Activated naive CD8-positive, alpha-beta T cell treated with anti-CD3 and anti-CD28 coated beads for 36 hours (primary cell): Measurements from ENCODE around the gene MSRB1. TPM values are rescaled to one million over a fixed set of nuclear protein-coding genes. Genes with fewer than 3 reads are reported as not detected.

ENCODE experiments used
- DNase-seq: peaks from one replicate; pipeline ENCODE4 v3.0.0; 2021
- H3K27ac Mint-ChIP-seq: one replicate; pipeline ENCODE4 v1.8.0; 2022; ENCODE audit warnings: mild to moderate bottlenecking, moderate library complexity, mixed read lengths
- H3K27me3 Mint-ChIP-seq: one replicate; pipeline ENCODE4 v1.8.0; 2022; ENCODE audit warnings: mild to moderate bottlenecking, mixed read lengths
- H3K36me3 Mint-ChIP-seq: one replicate; pipeline ENCODE4 v1.8.0; 2021; ENCODE audit warnings: mild to moderate bottlenecking, mixed read lengths
- H3K4me1 Mint-ChIP-seq: one replicate; pipeline ENCODE4 v1.8.0; 2021; ENCODE audit warnings: mixed read lengths
- H3K4me3 Mint-ChIP-seq: one replicate; pipeline ENCODE4 v1.8.0; 2022; ENCODE audit warnings: mild to moderate bottlenecking, moderate library complexity, mixed read lengths
- H3K9me3 Mint-ChIP-seq: one replicate; pipeline ENCODE4 v1.8.0; 2022; ENCODE audit warnings: mixed read lengths
- total RNA-seq, 2 experiments: library from RNA; stranded (reverse); gene quantifications; one replicate each; pipeline ENCODE4 v1.2.3, GENCODE V29; 2021

Gene MSRB1
- total RNA-seq, 2 experiments from 2014 or later: 21.3 to 22.4 TPM

- no peak overlapping the region for H3K27ac Mint-ChIP-seq
These were observed 47.9 kb downstream of the MSRB1 start for GRCh38 chr16:1895068-1895467.

GRCh38 chr16:1890708-1891050 is 52.3 kb downstream of the MSRB1 start:
- H3K4me3 Mint-ChIP-seq: no peak overlapping the region
- DNase-seq: no peak
- no peak overlapping the region for H3K27ac Mint-ChIP-seq
- no peaks in the 10 kb centered on the region for H3K36me3 Mint-ChIP-seq
- no peaks in the 10 kb centered on the region for H3K4me1 Mint-ChIP-seq
- no peaks in the 10 kb centered on the region for H3K9me3 Mint-ChIP-seq
- H3K27me3 Mint-ChIP-seq: peaks cover 8% of the 10 kb centered on the region

More at GRCh38 chr16:1895068-1895467, 47.9 kb downstream of the MSRB1 start:
- Mint-ChIP-seq H3K4me3 (no peak overlapping the region), H3K9me3 (no peaks in the 10 kb centered on the region), H3K36me3 (no peaks in the 10 kb centered on the region), H3K27me3 (peaks cover 16% of the 10 kb centered on the region), H3K4me1 (no peaks in the 10 kb centered on the region)
- DNase-seq: no peak

GRCh38 chr16:1890024-1890707 is 52.8 kb downstream of the MSRB1 start:
- Mint-ChIP-seq H3K36me3 (no peaks in the 10 kb centered on the region), H3K27ac (no peak overlapping the region), H3K4me3 (no peak overlapping the region), H3K4me1 (no peaks in the 10 kb centered on the region), H3K9me3 (no peaks in the 10 kb centered on the region), H3K27me3 (peaks cover 9% of the 10 kb centered on the region)
- no peak for DNase-seq

Other genes with a start within 250 kb of the MSRB1 start
- 10 to 100 TPM; 46.7 to 47.3 TPM for gene MAPK8IP3, start 237.0 kb downstream of the MSRB1 start, total RNA-seq
- 10 to 100 TPM; 24.5 to 24.9 TPM for gene NME3, start 171.7 kb downstream of the MSRB1 start, total RNA-seq
- 10 to 100 TPM; 17.2 to 20.1 TPM for gene EME2, start 170.4 kb downstream of the MSRB1 start, total RNA-seq
- 100 to 1,000 TPM; 187 to 190 TPM for gene MRPS34, start 170.1 kb downstream of the MSRB1 start, total RNA-seq
- 10 to 100 TPM; 12.3 to 12.8 TPM for gene SPSB3, start 160.6 kb downstream of the MSRB1 start, total RNA-seq
- gene NUBP2, start 160.2 kb downstream of the MSRB1 start, total RNA-seq: 10 to 100 TPM; 63.6 to 64.2 TPM
- not detected for gene IGFALS, start 149.5 kb downstream of the MSRB1 start, total RNA-seq
- 10 to 100 TPM; 22.6 to 23.9 TPM for gene HAGH, start 116.4 kb downstream of the MSRB1 start, total RNA-seq
- gene FAHD1, start 116.0 kb downstream of the MSRB1 start, total RNA-seq: 10 to 100 TPM; 17.9 to 20.1 TPM
- gene MEIOB, start 71.0 kb downstream of the MSRB1 start, total RNA-seq: under 1 TPM in 1 of 2 experiments, not detected in 1; 0.27 TPM
- not detected for gene HS3ST6, start 24.8 kb downstream of the MSRB1 start, total RNA-seq
- gene RPL3L, start 11.5 kb upstream of the MSRB1 start, total RNA-seq: not detected
- gene NDUFB10, start 16.3 kb upstream of the MSRB1 start, total RNA-seq: 100 to 1,000 TPM; 138 to 141 TPM
- gene RPS2, start 21.6 kb upstream of the MSRB1 start, total RNA-seq: 1,000 to 10,000 TPM; 5,183 to 5,266 TPM
- gene RNF151, start 23.7 kb upstream of the MSRB1 start, total RNA-seq: not detected
- 10 to 100 TPM; 66.3 to 72.6 TPM for gene TBL3, start 28.9 kb upstream of the MSRB1 start, total RNA-seq
- gene NOXO1, start 38.3 kb upstream of the MSRB1 start, total RNA-seq: under 1 TPM in 1 of 2 experiments, not detected in 1; 0.35 TPM
- gene GFER, start 41.0 kb upstream of the MSRB1 start, total RNA-seq: 10 to 100 TPM; 27.3 to 29.5 TPM
- 1 to 10 TPM; 2.0 to 3.5 TPM for gene SYNGR3, start 46.8 kb upstream of the MSRB1 start, total RNA-seq
- 10 to 100 TPM; 98.3 to 99.8 TPM for gene ZNF598, start 66.6 kb upstream of the MSRB1 start, total RNA-seq
- 10 to 100 TPM; 29.1 to 34.2 TPM for gene NPW, start 76.6 kb upstream of the MSRB1 start, total RNA-seq
- gene NHERF2, start 83.7 kb upstream of the MSRB1 start, total RNA-seq: 1 to 10 TPM; 2.4 to 3.7 TPM
- 10 to 100 TPM; 30.6 to 32.0 TPM for gene NTHL1, start 104.6 kb upstream of the MSRB1 start, total RNA-seq
- gene TSC2, start 104.8 kb upstream of the MSRB1 start, total RNA-seq: 10 to 100 TPM; 52.3 to 57.5 TPM
- 10 to 100 TPM; 52.6 to 54.5 TPM for gene PKD1, start 192.7 kb upstream of the MSRB1 start, total RNA-seq
- under 1 TPM; 0.26 to 0.35 TPM for gene RAB26, start 205.4 kb upstream of the MSRB1 start, total RNA-seq
- 10 to 100 TPM; 86.4 to 89.2 TPM for gene TRAF7, start 212.6 kb upstream of the MSRB1 start, total RNA-seq